Mesendoderm (in vitro differentiated cells): ENCODE results near the gene TCEAL4.

ENCODE experiments used
- DNase-seq: peaks from one replicate; pipeline ENCODE4 v3.0.0; 2013
- H2AK5ac ChIP-seq: 2 replicates; pipeline ENCODE4 v1.6.1; 2013; ENCODE audit warnings: low read length, inconsistent platforms
- H2BK120ac ChIP-seq: 2 replicates; pipeline ENCODE4 v1.6.1; 2013; ENCODE audit warnings: low read depth, mild to moderate bottlenecking, low read length, moderate library complexity, mixed read lengths
- H2BK15ac ChIP-seq: replicated peaks from 2 replicates; pipeline ENCODE4 v1.6.1; 2013; ENCODE audit warnings: low read depth, mild to moderate bottlenecking, moderate library complexity
- H2BK5ac ChIP-seq: 2 replicates; pipeline ENCODE4 v1.6.1; 2013; ENCODE audit warnings: low read length, inconsistent platforms
- H3K18ac ChIP-seq: 2 replicates; pipeline ENCODE4 v1.6.1; 2013; ENCODE audit warnings: mild to moderate bottlenecking, low read length, mixed read lengths
- H3K23ac ChIP-seq: one replicate; pipeline ENCODE4 v1.6.1; 2013; ENCODE audit warnings: low read length
- H3K27ac ChIP-seq: 2 replicates; pipeline ENCODE4 v1.5.1; 2013; ENCODE audit warnings: low read depth, mild to moderate bottlenecking, inconsistent platforms, low read length, moderate library complexity
- H3K27me3 ChIP-seq: 2 replicates; pipeline ENCODE4 v1.6.1; 2013; ENCODE audit warnings: low read length, control low read depth, mild to moderate bottlenecking, inconsistent platforms; ENCODE audit not compliant: insufficient read depth, poor library complexity
- H3K36me3 ChIP-seq: 2 replicates; pipeline ENCODE4 v1.6.1; 2013; ENCODE audit warnings: low read length, inconsistent platforms; ENCODE audit not compliant: control insufficient read depth, insufficient read depth
- H3K4ac ChIP-seq: one replicate; pipeline ENCODE4 v1.6.1; 2013; ENCODE audit warnings: low read depth, mild to moderate bottlenecking, low read length, moderate library complexity
- H3K4me1 ChIP-seq: 2 replicates; pipeline ENCODE4 v1.6.1; 2013; ENCODE audit warnings: low read depth, low read length, inconsistent platforms; ENCODE audit not compliant: control insufficient read depth
- H3K4me2 ChIP-seq: 2 replicates; pipeline ENCODE4 v1.6.1; 2013; ENCODE audit warnings: low read length
- H3K4me3 ChIP-seq: 2 replicates; pipeline ENCODE4 v1.5.1; 2013; ENCODE audit warnings: mild to moderate bottlenecking, low read length
- H3K56ac ChIP-seq: one replicate; pipeline ENCODE4 v1.6.1; 2013; ENCODE audit warnings: low read length
- H3K79me1 ChIP-seq: 2 replicates; pipeline ENCODE4 v1.6.1; 2013; ENCODE audit warnings: low read length, inconsistent platforms
- H3K79me2 ChIP-seq: 2 replicates; pipeline ENCODE4 v1.6.1; 2013; ENCODE audit warnings: mild to moderate bottlenecking, low read length; ENCODE audit not compliant: control insufficient read depth, insufficient read depth
- H3K9ac ChIP-seq: 2 replicates; pipeline ENCODE4 v1.6.1; 2013; ENCODE audit warnings: low read length, inconsistent platforms
- H4K5ac ChIP-seq: one replicate; pipeline ENCODE4 v1.6.1; 2013; ENCODE audit warnings: low read length
- H4K8ac ChIP-seq: one replicate; pipeline ENCODE4 v1.6.1; 2013; ENCODE audit warnings: low read depth, mild to moderate bottlenecking, control low read depth, low read length, moderate library complexity
- WGBS: extraction: QIAGEN DNeasy Blood & Tissue Kit; methylation state at CpG from one replicate; pipeline ENCODE4 v1.1.7; 2013; ENCODE audit warnings: low lambda C conversion rate, missing lambda C conversion rate; ENCODE audit not compliant: insufficient coverage; ENCODE audit errors: extremely low coverage; 5-methylcytosine and 5-hydroxymethylcytosine counted together

TCEAL4 gene

GRCh38 chrX:103614999-103615398, 29.7 kb downstream of the TCEAL4 start:
- WGBS, result no CpG with 5 or more reads among the region's 1 CpG
- Histone ChIP-seq H3K56ac (no peak overlapping the region), H3K79me2 (no peaks in the 10 kb centered on the region)

GRCh38 chrX:103615781-103616371, 30.6 kb downstream of the TCEAL4 start:
- H3K27ac ChIP-seq, result no peak overlapping the region
- no peak overlapping the region for H3K9ac ChIP-seq
- no peak overlapping the region for H3K4ac ChIP-seq

More at GRCh38 chrX:103614999-103615398, 29.7 kb downstream of the TCEAL4 start:
- Histone ChIP-seq H3K27ac (no peak overlapping the region), H2BK5ac (no peak overlapping the region), H3K27me3 (no peaks in the 10 kb centered on the region), H3K23ac (no peak overlapping the region), H3K18ac (no peak overlapping the region), H3K9ac (no peak overlapping the region), H4K5ac (no peak overlapping the region), H3K4me2 (no peak overlapping the region), H3K4me3 (no peak overlapping the region), H2BK120ac (no peak overlapping the region), H2BK15ac (no peak overlapping the region), H3K36me3 (no peaks in the 10 kb centered on the region), H3K79me1 (no peaks in the 10 kb centered on the region), H3K4ac (no peak overlapping the region), H4K8ac (no peak overlapping the region), H2AK5ac (no peak overlapping the region), H3K4me1 (no peaks in the 10 kb centered on the region)
- no peak for DNase-seq

GRCh38 chrX:103616676-103617186, 31.4 kb downstream of the TCEAL4 start:
- Histone ChIP-seq H3K56ac (no peak overlapping the region), H3K79me2 (no peaks in the 10 kb centered on the region), H2BK120ac (no peak overlapping the region), H4K5ac (no peak overlapping the region), H2AK5ac (no peak overlapping the region), H4K8ac (no peak overlapping the region), H3K4me1 (no peaks in the 10 kb centered on the region), H3K9ac (no peak overlapping the region), H3K79me1 (no peaks in the 10 kb centered on the region), H3K4me3 (no peak overlapping the region), H3K4ac (no peak overlapping the region), H3K27ac (no peak overlapping the region), H2BK15ac (no peak overlapping the region), H3K27me3 (no peaks in the 10 kb centered on the region), H3K23ac (no peak overlapping the region), H3K36me3 (no peaks in the 10 kb centered on the region), H3K4me2 (no peak overlapping the region), H3K18ac (no peak overlapping the region), H2BK5ac (no peak overlapping the region)
- no CpG with 5 or more reads among the region's 1 CpG for WGBS
- DNase-seq, result peak; percentile 57

More at GRCh38 chrX:103615781-103616371, 30.6 kb downstream of the TCEAL4 start:
- Histone ChIP-seq H3K79me1 (no peaks in the 10 kb centered on the region), H2BK120ac (no peak overlapping the region), H3K79me2 (no peaks in the 10 kb centered on the region), H3K27me3 (no peaks in the 10 kb centered on the region), H4K8ac (no peak overlapping the region), H4K5ac (no peak overlapping the region), H3K4me2 (no peak overlapping the region), H2AK5ac (no peak overlapping the region), H3K18ac (no peak overlapping the region), H3K4me1 (no peaks in the 10 kb centered on the region), H2BK5ac (no peak overlapping the region), H2BK15ac (no peak overlapping the region), H3K4me3 (no peak overlapping the region), H3K36me3 (no peaks in the 10 kb centered on the region), H3K23ac (no peak overlapping the region), H3K56ac (no peak overlapping the region)
- DNase-seq, result no peak

GRCh38 chrX:103624111-103624510, 38.8 kb downstream of the TCEAL4 start:
- no peaks in the 10 kb centered on the region for H3K36me3 ChIP-seq
- no peaks in the 10 kb centered on the region for H3K4me1 ChIP-seq
- no peak overlapping the region for H3K18ac ChIP-seq
- H3K79me2 ChIP-seq, result no peaks in the 10 kb centered on the region
- H2BK5ac ChIP-seq, result no peak overlapping the region
- DNase-seq, result no peak
- H3K4me3 ChIP-seq, result no peak overlapping the region
- H3K23ac ChIP-seq, result no peak overlapping the region
- no peak overlapping the region for H2AK5ac ChIP-seq
- H3K79me1 ChIP-seq, result no peaks in the 10 kb centered on the region
- no peak overlapping the region for H3K9ac ChIP-seq
- H3K56ac ChIP-seq, result no peak overlapping the region
- H4K8ac ChIP-seq, result no peak overlapping the region
- H4K5ac ChIP-seq, result no peak overlapping the region
- H2BK15ac ChIP-seq, result no peak overlapping the region
- no peaks in the 10 kb centered on the region for H3K27me3 ChIP-seq
- no peak overlapping the region for H3K4me2 ChIP-seq
- WGBS, result no CpG with 5 or more reads among the region's 4 CpGs
- H3K27ac ChIP-seq, result no peak overlapping the region
- H3K4ac ChIP-seq, result no peak overlapping the region
- no peak overlapping the region for H2BK120ac ChIP-seq

GRCh38 chrX:103626855-103627254, 41.5 kb downstream of the TCEAL4 start:
- Histone ChIP-seq H3K27me3 (no peaks in the 10 kb centered on the region), H2BK120ac (no peak overlapping the region), H2BK15ac (no peak overlapping the region), H3K79me1 (no peaks in the 10 kb centered on the region), H3K79me2 (no peaks in the 10 kb centered on the region), H3K56ac (no peak overlapping the region), H3K27ac (no peak overlapping the region), H4K5ac (no peak overlapping the region), H3K36me3 (no peaks in the 10 kb centered on the region), H2AK5ac (no peak overlapping the region), H3K23ac (no peak overlapping the region), H3K4me3 (no peak overlapping the region), H2BK5ac (no peak overlapping the region), H3K4ac (no peak overlapping the region), H3K9ac (no peak overlapping the region), H4K8ac (no peak overlapping the region), H3K18ac (no peak overlapping the region), H3K4me1 (no peaks in the 10 kb centered on the region), H3K4me2 (no peak overlapping the region)
- no peak for DNase-seq
